Germinal center (tissue), 1 donor: ENCODE data around the gene WWTR1.

ENCODE experiments used
- DNase-seq: peaks from one replicate; pipeline ENCODE4 v3.0.0; 2012; ENCODE audit warnings: mixed read lengths, low spot score

Gene WWTR1

DNA sequence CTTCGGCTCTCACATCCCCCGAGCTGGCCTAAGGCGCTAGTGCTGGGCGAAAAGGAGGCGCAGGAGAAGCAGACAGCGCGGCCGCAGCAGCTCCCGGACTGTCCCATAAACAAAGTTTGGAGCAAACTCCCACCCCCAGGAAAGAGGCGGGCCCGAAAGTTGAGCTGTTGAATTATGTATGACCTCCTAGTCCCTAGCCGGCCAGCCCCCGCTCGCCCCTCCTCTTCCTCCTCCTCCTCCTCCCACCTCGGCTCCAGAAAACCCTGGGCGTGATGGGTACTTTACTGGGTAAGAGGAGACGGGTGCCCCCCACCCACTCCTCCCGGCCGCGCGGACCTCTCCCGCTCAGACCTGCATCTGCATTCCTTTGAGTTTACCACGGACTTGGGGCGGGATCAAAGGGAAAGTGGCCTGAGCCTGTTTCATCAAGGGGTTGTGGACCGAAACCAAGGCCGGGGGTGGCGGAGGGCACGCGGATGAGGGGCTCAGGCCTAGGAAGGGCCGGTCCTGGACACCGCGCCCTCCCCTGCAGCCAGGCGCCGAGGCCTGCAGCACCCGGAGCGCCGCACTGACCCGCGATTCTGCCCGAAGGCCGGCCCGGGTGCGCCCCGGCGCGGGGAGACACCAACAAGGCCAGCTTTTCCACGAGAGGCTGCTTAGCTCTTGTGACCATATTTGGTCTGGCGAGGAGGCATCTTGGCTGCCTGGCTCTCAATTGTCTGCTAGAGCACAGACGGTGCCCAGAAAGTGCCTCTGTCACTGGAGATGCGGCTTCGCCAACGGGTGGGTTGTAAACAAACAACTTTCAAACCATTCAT, at the start of gene WWTR1:
WWTR1 (minus strand) TSS at position 100 of the 818 bp plus-strand sequence. CDS start 719 bp downstream, outside the sequence.
- peak; percentile 53 for DNase-seq

DNA sequence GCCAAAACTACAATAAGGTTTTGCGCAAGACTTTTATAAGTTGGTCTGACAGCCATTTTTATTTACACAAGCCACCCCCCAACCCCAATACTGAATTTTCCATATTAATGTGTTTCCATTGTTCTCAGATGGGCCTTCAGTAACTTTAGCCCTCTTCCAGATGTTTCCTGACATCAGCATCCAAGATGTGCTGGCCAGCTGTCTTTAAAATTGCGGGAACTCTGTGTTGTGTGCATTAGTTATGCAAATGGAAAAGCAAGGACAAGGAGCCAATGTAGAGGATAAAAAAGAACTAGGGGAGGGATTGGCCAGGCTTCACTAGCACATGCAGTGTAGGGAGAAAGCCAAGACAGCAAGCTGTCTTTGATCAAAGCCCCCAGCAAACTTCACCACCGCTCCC, 49.1 kb upstream of the WWTR1 start:
- DNase-seq, result no peak

DNA sequence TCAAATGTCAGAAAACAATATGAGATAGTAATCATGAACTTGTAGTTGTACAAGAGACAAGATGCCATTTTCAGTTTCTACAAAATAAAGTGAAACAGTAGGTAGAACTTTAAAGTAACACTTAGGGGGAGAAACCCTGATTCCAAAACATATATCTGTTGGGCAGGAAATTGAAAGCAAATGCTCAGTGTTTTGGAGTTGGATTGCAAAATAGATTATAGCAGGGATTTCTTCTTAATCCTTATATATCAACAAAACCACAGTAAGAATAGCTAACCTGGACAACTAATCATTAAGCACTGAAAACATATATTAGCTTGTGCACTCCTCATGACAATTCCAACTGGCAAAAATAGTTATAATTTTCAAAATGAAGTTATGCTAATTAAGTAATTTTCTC, 47.6 kb upstream of the WWTR1 start:
- DNase-seq, result no peak

DNA sequence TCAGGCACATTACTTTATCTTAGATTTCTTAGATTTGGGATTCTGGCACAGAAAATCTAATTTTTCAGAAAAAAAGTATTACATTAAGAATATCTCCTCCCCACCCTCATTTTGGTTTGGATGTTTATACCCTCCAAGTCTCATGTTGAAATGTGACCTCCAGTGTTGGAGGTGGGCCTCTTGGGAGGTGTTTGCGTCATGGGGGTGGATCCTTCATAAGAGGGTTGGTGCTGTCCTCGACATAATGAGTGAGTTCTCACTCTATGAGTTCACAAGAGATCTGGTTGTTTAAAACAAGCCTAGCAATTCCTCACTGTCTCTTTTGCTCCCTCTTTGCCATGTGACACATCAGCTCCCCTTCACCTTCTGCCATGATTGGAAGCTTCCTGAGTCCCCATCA, 45.6 kb upstream of the WWTR1 start:
- no peak for DNase-seq

DNA sequence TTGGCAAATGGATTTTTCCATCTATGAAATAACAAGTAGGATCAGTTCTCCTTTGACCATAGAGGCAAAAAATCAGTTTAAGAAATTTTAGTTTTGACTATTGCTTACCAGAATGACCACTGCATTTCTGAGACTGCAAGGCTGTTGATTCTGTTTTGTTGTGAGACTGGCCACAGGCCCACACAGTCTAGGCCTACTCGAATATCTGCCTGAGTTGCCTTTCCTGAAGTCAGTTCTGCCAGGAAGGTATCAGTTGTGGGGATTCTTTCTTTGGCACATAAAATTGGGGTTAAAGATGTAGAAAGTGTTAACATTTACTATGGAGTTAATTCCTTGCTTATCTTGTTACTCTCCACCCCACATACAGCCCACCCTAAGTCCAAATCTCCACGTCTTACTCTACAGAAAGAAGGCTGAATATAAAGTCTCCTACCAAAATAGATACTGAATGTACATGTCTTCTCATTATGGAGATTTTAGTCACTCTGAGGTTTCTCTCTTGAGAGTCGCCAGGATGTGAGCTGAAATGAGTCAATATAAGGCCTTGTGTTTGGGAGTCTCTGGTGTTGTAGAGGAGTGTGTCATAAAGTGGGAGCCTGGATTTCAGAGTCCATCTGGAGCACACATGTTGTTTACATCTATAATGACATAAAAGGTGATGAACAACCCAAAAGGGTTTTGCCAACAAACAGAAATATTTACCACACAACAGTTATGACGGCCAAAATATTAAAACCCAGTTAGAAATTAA, 45.0 kb upstream of the WWTR1 start:
- DNase-seq, result no peak

DNA sequence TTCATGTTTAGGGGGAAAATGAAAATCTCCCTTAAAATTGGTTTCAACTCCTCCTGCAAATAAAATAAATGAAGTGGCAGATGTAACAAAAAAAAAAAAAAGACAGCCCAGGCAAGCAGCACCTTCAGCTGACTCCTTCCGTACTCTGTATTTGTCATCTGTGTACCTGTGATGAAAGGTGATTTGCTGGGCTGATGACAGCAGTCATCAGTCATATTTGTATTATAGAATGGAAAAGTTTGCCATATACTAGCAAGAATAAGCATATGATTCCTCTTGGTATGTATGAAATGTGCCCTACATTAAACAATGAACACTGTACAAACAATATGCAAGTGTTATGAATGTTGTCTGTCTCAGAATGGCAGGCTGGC, 44.1 kb upstream of the WWTR1 start:
- no peak for DNase-seq

DNA sequence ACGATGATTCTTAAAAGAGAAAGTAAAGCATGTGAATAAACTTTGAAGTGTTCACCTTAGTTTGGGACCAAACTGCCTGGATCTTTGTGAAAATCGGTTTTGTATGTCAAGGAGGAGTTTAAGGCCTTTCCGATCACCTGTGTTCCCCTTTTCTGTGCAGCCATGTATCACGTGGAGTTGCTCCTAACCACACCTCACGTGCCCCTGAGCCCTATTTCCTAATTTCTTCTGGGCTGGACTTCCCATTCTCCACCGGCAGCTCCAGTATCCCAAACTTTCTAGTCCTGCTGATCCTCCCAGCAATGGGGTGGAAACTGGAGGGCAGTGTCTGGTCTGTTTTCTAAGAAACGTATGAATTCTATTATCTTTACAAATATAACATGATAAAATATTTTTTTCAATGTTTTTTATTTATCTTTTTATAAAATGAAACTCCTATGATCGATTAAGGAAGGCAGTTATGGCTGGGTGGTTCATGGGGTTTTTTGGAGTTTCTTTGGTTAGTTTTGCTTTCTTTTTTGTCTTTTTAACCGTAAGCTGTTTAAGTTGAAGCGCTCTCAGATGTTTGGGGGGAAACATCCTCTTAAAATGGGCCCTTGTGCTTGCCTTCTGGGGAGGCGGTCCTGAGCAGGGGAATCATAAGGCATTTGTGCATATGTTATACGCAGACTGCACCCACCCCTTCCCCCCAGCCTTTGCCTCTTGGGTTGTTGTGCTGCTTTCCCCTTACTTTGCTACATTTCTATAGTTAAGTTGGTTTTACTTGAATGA, 43.6 kb upstream of the WWTR1 start:
- no peak for DNase-seq

DNA sequence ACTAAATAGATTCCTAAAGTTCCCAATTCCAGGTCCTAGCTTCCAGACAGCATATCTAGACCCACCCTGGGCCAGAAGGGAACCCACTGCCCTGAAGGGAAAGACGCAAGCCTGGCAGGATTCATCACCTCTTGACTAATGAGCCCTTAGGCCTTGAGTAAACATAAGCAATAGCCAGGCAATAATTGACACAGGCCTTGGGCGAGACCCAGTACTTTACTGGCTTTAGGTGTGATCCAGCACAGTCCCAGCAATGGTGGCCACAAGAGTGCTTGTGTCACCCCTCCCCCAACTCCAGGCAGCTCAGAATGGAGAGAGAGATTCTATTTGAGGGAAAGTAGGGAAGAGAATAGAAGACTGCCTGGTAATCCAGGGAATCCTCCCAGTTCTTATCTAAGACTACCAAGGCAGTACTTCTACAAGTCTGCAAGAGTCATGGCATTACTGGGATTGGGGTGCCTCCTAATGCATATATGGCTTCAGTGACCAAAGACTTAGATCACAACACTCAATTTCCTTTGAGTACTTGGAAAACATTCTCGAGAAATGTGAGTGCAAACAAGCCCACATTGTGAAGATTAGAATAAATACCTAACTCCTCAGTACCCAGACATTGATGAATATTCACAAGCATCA, 30.4 kb upstream of the WWTR1 start:
- DNase-seq, result no peak

DNA sequence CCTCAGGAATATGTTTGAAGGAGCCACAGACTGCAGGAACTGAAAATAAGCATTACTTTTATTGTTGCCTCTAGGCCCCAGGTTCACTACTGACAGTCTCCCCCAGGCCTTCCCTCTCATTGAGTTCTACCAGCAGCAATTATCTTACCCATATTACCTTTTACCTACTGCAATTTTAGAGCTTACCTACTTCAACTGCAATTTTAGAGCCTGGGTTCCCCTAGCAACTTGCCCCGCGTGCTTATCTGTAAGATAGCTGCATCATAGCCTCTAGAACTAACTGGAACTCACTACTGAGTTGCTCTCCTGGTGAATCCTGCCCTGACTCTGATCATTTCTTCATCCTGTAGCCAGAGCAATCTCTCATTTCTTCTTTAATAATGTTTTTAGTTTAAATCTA, 29.2 kb upstream of the WWTR1 start:
- DNase-seq, result no peak

DNA sequence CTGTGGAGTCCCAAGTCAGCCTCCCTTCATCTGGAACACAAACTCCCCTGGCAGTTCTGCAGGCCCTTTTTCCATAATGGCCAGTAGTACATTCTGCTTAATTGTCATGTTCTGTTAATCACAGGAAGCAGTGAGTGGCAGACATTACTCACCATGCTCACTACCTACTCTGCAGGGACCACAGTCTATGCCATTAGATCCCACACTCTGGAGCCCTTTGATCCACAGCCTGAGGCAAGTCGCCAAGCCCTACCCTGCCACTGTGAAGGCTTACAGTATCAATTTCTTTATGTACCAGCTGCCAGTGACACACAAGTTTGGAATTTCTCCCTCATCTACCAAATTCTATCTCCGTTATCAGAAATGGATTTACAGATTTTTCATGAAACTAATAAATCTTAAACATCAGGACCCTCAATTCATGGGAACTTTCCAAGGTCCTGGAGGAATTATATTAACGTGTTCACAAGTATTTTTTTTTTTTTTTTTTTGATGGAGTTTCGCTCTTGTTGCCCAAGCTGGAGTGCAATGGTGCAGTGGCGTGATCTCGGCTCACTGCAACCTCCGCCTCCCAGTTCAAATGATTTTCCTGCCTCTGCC, 20.6 kb upstream of the WWTR1 start:
- DNase-seq, result no peak

DNA sequence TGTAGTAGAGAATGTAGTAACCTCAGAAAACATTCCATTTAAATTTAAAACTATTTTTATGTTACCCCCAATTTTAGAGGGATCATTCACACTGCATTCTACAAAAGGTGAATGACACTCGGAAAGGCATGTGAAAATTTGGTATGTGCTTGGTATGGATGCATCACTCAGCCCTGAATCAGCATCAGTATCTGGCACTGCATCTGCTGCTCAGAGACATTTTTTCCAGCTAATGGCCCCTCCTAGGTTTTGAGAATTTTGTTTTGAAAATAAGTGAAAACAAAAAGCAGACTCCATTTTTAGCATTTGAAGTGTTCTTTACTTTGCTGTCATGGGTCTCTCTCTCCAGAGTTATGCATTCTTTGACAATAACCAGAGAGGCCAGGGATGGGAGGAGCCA, 15.6 kb upstream of the WWTR1 start:
- DNase-seq, result no peak

DNA sequence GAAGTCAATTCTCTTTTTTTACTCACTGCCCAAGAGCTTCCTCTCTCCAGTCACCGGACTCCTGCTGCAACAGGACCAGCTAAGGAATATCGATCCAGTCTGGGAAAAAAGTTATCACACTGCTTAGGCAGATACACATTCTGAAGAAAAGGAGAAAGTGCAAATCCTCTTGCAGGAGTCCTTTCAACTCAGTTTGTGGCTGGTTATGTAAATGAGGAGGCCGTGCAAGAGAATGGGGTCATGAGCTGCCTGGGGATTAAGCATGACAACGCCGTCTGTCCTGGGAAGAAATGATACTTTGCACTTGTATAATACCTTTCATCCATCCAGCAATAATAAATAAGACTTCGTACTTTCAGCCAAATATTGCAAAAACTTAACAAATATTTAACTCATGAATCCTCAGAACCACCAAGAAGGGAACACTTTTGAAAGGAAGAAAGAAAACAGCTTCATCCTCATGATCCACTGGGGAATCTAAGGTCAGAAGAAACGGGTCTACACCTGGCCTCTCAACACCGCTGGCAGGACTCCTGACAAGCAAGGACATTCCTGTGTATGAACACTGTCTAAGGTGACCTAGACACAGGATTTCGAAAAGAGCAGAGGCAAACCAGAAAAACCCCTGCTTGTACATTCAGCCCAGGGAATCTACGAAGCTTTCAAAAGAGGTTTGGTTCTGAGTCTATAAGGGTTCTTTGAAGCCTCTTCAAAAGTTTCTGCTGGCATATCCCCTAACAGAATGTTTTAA, 13.1 kb upstream of the WWTR1 start:
- DNase-seq, result no peak

DNA sequence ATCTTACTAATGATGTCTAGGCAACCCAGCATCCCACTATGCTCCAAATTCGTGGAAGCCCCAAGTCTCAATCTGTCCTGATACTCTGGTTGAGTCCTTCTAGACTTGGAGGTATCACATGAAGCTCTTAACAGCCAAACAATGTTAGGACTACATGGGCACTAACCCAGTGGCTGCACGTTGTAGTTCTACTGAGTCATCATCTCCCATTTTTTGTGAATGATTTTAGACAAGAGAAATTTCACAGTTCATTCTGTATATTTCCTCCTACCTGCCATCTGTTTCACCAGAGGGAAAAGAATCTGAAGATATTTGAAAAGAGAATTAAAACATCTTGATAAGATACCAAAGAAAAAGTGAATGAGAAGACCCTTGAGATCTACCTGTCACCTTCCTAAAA, 9.8 kb upstream of the WWTR1 start:
- no peak for DNase-seq

DNA sequence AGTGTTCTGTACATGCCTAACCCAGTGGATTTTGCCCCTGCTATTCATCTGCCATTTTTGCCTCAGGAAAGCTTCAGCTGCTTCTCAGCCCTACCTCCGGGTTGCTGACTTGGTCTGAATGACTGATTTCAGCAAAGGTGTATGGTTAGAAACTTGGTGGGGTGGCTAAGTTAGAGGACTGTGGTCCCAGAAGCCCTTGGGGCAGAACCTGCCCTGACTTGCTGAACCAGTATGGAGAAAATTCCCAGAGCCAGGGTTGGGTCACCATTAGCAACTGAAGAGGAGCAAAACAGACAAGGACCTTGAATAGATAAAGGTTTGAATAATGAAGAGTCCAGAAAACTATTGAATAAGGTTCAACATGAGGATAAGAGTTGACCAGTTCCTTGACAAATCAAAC, 6.1 kb upstream of the WWTR1 start:
- DNase-seq, result no peak

DNA sequence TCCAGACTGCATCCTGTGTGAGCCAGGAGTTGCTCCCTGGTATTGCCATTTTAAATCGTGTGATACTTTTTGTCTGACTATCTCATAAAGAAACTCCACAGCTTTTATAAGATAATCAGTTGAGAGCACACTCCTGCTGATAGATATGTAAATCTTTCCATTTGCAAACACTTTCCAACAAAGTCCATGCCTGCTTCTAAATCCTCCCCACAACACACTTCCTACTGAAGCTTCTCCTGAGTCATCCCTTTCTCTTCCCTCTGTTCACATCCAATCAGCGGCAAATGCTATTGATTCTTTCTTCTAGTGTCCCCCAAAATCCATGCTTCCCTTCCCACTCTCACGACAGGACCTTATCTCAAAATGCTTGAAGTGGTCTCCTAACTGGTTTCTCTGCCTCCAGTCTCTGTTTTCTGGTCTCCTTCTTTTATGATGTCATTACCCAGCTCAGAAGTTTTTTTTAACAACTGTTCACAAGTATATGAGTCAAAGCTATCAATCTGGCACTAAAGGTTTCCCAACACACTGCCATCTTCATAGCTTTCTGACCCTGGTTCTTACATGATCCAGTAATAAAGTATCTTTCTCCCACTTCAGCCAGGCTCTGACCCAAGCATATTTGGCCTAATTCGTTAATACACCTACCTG, 4.5 kb upstream of the WWTR1 start:
- DNase-seq, result no peak

DNA sequence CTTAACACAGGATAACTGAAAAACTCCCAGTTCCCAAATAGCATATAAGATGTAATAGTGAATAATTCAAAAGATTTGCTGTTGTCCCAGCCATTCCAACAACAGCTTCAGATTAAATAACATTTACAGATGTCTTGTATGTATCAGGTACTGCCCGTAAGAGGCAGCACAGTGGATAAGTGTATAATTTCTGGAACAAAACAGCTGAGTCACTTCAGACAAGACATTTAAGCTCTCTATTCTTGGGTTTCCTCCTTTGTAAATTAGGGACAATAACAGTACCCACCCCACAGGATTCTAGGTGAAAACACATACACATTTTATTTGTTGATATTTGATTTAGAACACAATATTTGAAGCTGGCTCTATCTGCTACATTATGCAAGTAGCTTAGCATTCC, 2.6 kb upstream of the WWTR1 start:
- no peak for DNase-seq

DNA sequence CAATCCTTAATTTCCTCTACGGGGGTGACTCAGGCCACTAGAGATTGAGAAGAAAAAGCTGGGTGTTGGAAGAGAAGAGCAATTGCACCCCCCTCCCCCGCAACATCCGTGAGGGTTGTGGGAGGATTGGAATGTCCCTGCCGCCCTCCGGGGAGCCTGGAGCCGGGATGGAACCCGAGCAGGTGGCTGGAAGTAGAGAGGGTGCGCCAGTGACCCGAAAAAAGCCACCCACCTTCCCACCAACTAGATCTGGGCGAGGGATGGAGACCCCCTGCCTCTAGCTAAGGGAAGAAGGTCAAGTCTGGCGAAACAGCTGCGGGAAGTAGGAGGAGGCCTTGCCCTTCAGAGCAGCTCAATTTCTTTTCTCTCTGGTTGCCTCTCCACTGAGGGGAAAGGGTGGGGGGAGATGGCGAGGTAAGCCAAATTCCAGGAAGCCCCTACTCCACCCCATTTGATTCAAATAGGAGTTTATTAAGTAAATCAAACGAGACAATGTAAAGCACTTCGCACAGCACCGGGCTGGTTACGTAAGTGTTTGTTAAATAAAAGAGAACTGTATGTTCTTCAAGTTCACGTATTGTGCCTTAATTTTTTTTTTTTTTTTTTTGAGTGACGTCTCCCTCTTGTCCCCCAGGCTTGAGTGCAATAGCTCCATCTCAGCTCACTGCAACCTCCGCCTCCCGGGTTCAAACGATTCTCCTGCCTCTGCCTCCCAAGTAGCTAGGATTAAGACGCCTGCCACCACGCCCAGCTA, 1.1 kb upstream of the WWTR1 start:
- DNase-seq, result no peak

DNA sequence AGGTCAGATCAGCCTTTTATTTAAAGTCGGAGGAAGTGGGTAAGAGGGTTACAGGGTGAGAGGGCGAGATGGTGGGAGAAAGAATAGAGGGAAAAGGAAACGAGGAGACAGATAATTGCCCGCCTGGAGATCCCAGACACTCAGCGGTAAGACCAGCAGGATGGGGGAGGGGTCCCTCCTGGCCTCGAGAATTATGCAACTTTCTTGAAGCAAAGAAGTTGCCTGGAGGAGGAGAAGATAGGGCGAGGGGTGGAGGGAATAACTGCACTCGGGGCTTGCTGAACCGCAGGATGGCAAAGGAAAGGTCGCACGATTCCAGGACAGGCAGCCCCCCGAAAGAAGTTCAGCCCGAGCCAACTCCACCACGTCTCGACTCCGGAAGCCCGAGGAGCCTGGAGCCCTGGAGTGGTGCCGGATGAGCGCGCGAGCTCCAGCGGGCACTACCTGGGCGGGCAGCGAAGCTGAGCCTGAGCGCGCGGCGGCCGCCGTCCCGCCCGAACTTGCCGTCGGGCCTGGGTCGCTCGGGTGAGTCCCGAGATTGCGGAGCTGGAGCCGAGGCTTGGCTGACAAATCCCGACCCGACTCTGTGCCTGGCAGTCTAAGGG, 402 bp downstream of the WWTR1 start:
- no peak for DNase-seq

DNA sequence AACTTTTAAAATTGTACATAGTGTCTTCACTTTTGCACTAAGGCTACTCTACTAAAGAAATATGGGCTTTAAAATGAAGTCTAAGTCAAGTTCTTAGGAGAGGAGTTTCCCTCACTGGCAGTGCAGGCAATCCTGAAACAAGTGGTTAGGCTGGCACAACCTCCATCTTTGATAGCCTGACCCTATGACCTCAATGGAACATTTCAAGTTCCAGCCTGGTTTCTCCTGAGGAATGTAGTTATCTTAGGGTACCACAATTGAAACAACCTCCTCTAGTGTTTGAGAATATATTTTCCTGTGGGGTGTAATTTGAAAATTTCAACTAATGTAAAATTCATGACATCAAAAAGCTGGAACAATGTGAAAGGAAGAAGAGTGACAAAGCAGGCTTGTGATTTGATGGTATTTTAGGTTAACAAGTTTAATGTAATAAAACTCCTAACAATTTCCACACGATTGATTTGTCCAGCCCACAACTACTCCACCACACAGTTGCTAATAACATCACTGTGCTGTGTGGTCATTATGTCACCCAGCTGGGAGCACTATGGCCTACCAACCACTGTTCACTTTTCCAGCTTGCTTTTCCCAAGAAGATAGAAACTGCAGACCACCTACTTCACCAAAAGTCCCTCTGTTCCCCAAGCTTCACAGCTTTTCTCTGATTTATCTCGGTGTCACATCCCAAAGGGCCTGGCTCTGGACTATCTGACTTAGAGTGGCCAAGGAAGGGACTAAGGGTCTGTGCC, 1.8 kb downstream of the WWTR1 start:
- no peak for DNase-seq
